Measurements from ENCODE around the gene SHD.
A peak's percentile ranks its signal among the peaks of the same experiment; 100 is the strongest.

SHD gene

GRCh38 chr19:4297901-4298809 lies 19.1 kb downstream of the SHD start:
- DNase-seq (ENCODE audit: low read depth in 3 of 3, low spot score in 1 of 3), result no peak

GRCh38 chr19:4298810-4299550 lies 19.9 kb downstream of the SHD start:
- DNase-seq (ENCODE audit: low read depth in 3 of 3, low spot score in 1 of 3), result no peak

GRCh38 chr19:4300589-4300988 lies 21.5 kb downstream of the SHD start:
- no peak for DNase-seq (ENCODE audit: low read depth in 3 of 3, low spot score in 1 of 3)

GRCh38 chr19:4301590-4302242 lies 22.6 kb downstream of the SHD start:
- no peak for DNase-seq (ENCODE audit: low read depth in 3 of 3, low spot score in 1 of 3)

- no peak for DNase-seq (ENCODE audit: low read depth in 3 of 3, low spot score in 1 of 3)
Measured at GRCh38 chr19:4302243-4302640, 23.2 kb downstream of the SHD start, which contains the start of gene TMIGD2. TMIGD2 (minus strand) TSS chr19:4302389; CDS start chr19:4302385, 4 bp downstream.

GRCh38 chr19:4303819-4304537 lies 24.9 kb downstream of the SHD start:
- no peak for DNase-seq (ENCODE audit: low read depth in 3 of 3, low spot score in 1 of 3)

GRCh38 chr19:4304538-4305256 lies 25.6 kb downstream of the SHD start, which contains the start of gene FSD1:
FSD1 (plus strand) TSS chr19:4304598; CDS start chr19:4304747, 149 bp downstream.
- peak in 1 of 3 donors; percentile 63 for DNase-seq (ENCODE audit: low read depth in 3 of 3, low spot score in 1 of 3)

GRCh38 chr19:4305257-4305612 lies 26.2 kb downstream of the SHD start:
- DNase-seq (ENCODE audit: low read depth in 3 of 3, low spot score in 1 of 3), result no peak

GRCh38 chr19:4305659-4306058 lies 26.6 kb downstream of the SHD start:
- no peak for DNase-seq (ENCODE audit: low read depth in 3 of 3, low spot score in 1 of 3)

- no peak for DNase-seq (ENCODE audit: low read depth in 3 of 3, low spot score in 1 of 3)
Measured at GRCh38 chr19:4310247-4311121, 31.4 kb downstream of the SHD start.

- DNase-seq (ENCODE audit: low read depth in 3 of 3, low spot score in 1 of 3), result no peak
Measured at GRCh38 chr19:4313847-4314490, 34.9 kb downstream of the SHD start.

- DNase-seq (ENCODE audit: low read depth in 3 of 3, low spot score in 1 of 3), result no peak
Measured at GRCh38 chr19:4316956-4317355, 37.9 kb downstream of the SHD start.

GRCh38 chr19:4318460-4318859 lies 39.4 kb downstream of the SHD start:
- DNase-seq (ENCODE audit: low read depth in 3 of 3, low spot score in 1 of 3), result no peak

GRCh38 chr19:4319067-4319718 lies 40.1 kb downstream of the SHD start:
- DNase-seq (ENCODE audit: low read depth in 3 of 3, low spot score in 1 of 3), result no peak

GRCh38 chr19:4320419-4320818 lies 41.4 kb downstream of the SHD start:
- DNase-seq (ENCODE audit: low read depth in 3 of 3, low spot score in 1 of 3), result no peak

GRCh38 chr19:4322942-4323665 lies 44.0 kb downstream of the SHD start:
- DNase-seq (ENCODE audit: low read depth in 3 of 3, low spot score in 1 of 3), result no peak

- no peak for DNase-seq (ENCODE audit: low read depth in 3 of 3, low spot score in 1 of 3)
Measured at GRCh38 chr19:4323692-4324091, 44.6 kb downstream of the SHD start.

GRCh38 chr19:4324228-4324627 lies 45.2 kb downstream of the SHD start:
- DNase-seq (ENCODE audit: low read depth in 3 of 3, low spot score in 1 of 3), result no peak

Measured in stimulated activated CD4-positive, alpha-beta T cell treated with anti-CD3 and anti-CD28 coated beads, TNF-alpha, amount 100 ng/mL, for 1 hour (primary cell).